ENCODE data around the gene MAG.

GRCh38 chr19:35291916-35292315 lies at the start of gene MAG:
- TF ChIP-seq EZH2 (IDR thresholded peaks at IDR 0.05; ENCODE audit: borderline replicate concordance, low read length), result no peak
- TF ChIP-seq, protein P1, sequence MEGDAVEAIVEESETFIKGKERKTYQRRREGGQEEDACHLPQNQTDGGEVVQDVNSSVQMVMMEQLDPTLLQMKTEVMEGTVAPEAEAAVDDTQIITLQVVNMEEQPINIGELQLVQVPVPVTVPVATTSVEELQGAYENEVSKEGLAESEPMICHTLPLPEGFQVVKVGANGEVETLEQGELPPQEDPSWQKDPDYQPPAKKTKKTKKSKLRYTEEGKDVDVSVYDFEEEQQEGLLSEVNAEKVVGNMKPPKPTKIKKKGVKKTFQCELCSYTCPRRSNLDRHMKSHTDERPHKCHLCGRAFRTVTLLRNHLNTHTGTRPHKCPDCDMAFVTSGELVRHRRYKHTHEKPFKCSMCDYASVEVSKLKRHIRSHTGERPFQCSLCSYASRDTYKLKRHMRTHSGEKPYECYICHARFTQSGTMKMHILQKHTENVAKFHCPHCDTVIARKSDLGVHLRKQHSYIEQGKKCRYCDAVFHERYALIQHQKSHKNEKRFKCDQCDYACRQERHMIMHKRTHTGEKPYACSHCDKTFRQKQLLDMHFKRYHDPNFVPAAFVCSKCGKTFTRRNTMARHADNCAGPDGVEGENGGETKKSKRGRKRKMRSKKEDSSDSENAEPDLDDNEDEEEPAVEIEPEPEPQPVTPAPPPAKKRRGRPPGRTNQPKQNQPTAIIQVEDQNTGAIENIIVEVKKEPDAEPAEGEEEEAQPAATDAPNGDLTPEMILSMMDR (conservative IDR thresholded peaks at IDR 0.05 in 1 of 2, IDR thresholded peaks at IDR 0.05 in 1 of 2; ENCODE audit: extremely low read depth in 1 of 2, insufficient read depth in 1 of 2, low read depth in 1 of 2, low read length in 2 of 2), result no peak
